Astrocyte (in vitro differentiated cells and primary cell): ENCODE measurements around the gene ADCK1. TPM values are rescaled to one million over a fixed set of nuclear protein-coding genes. Genes with fewer than 3 reads are reported as not detected.

ENCODE experiments used
- DNase-seq: peaks from one replicate; pipeline ENCODE4 v3.0.0-alpha.2; 2010; ENCODE audit warnings: low read depth
- FAIRE-seq: peaks from 2 replicates; lab custom pipeline; 2011; peaks lifted over from hg19 to GRCh38; lab: Jason Lieb, UNC
- H2AFZ ChIP-seq: 2 replicates; pipeline ENCODE4 v1.6.0; 2012; ENCODE audit warnings: low read depth, low read length, inconsistent platforms
- H3K27ac ChIP-seq: 2 replicates; pipeline ENCODE4 v1.5.1; 2011; ENCODE audit warnings: low read depth, low read length, inconsistent platforms
- H3K27me3 ChIP-seq: 2 replicates; pipeline ENCODE4 v1.6.0; 2011; ENCODE audit warnings: low read length, inconsistent platforms; ENCODE audit not compliant: insufficient read depth
- H3K36me3 ChIP-seq: 2 replicates; pipeline ENCODE4 v1.5.1; 2011; ENCODE audit warnings: low read length, inconsistent platforms; ENCODE audit not compliant: insufficient read depth
- H3K4me1 ChIP-seq: 2 replicates; pipeline ENCODE4 v1.5.1; 2011; ENCODE audit warnings: low read length, inconsistent platforms; ENCODE audit not compliant: insufficient read depth
- H3K4me2 ChIP-seq: 2 replicates; pipeline ENCODE4 v1.6.0; 2012; ENCODE audit warnings: low read length, inconsistent platforms
- H3K4me3 ChIP-seq: 2 replicates; pipeline ENCODE4 v1.5.1; 2011; ENCODE audit warnings: low read depth, mild to moderate bottlenecking, low read length, inconsistent platforms; ENCODE audit not compliant: insufficient read depth
- H3K79me2 ChIP-seq: 2 replicates; pipeline ENCODE4 v1.6.0; 2012; ENCODE audit warnings: mild to moderate bottlenecking, low read length, inconsistent platforms; ENCODE audit not compliant: insufficient read depth
- H3K9ac ChIP-seq: 2 replicates; pipeline ENCODE4 v1.6.0; 2012; ENCODE audit warnings: mild to moderate bottlenecking, low read length, inconsistent platforms
- H3K9me3 ChIP-seq: 2 replicates; pipeline ENCODE4 v1.5.1; 2012; ENCODE audit warnings: low read depth, mild to moderate bottlenecking, low read length, inconsistent platforms; ENCODE audit not compliant: insufficient read depth
- H4K20me1 ChIP-seq: 2 replicates; pipeline ENCODE4 v1.6.0; 2012; ENCODE audit warnings: low read length, inconsistent platforms; ENCODE audit not compliant: insufficient read depth
- H3K27ac Mint-ChIP-seq: one replicate; pipeline ENCODE4 v1.8.0; 2021; ENCODE audit warnings: mild to moderate bottlenecking, mixed read lengths; ENCODE audit not compliant: unreplicated experiment
- H3K27me3 Mint-ChIP-seq: one replicate; pipeline ENCODE4 v1.8.0; 2021; ENCODE audit warnings: low read depth, mixed read lengths; ENCODE audit not compliant: unreplicated experiment
- H3K36me3 Mint-ChIP-seq: one replicate; pipeline ENCODE4 v1.8.0; 2021; ENCODE audit warnings: low read depth, mixed read lengths; ENCODE audit not compliant: unreplicated experiment
- H3K4me1 Mint-ChIP-seq: one replicate; pipeline ENCODE4 v1.8.0; 2021; ENCODE audit warnings: low read depth, mixed read lengths; ENCODE audit not compliant: unreplicated experiment
- H3K4me3 Mint-ChIP-seq: one replicate; pipeline ENCODE4 v1.8.0; 2021; ENCODE audit warnings: mild to moderate bottlenecking, moderate library complexity, mixed read lengths; ENCODE audit not compliant: unreplicated experiment
- H3K9me3 Mint-ChIP-seq: one replicate; pipeline ENCODE4 v1.8.0; 2021; ENCODE audit warnings: mild to moderate bottlenecking, mixed read lengths; ENCODE audit not compliant: unreplicated experiment
- EZH2 ChIP-seq: IDR thresholded peaks from 2 replicates; pipeline ENCODE4 v1.6.1; 2012; ENCODE audit warnings: mild to moderate bottlenecking, low read length, inconsistent platforms; ENCODE audit not compliant: insufficient read depth
- total RNA-seq: library from RNA; stranded (reverse); gene quantifications from 2 replicates; pipeline ENCODE4 v1.2.1, GENCODE V29; 2021
- TF ChIP-seq, protein P1 (sequence below): IDR thresholded peaks from 2 replicates; pipeline ENCODE4 v1.5.1; 2011; ENCODE audit warnings: low read depth, mild to moderate bottlenecking, inconsistent platforms, low read length, moderate library complexity; ENCODE audit not compliant: insufficient read depth

Gene ADCK1
- total RNA-seq, 1 donor from 2014 or later = 5.8 TPM

DNA sequence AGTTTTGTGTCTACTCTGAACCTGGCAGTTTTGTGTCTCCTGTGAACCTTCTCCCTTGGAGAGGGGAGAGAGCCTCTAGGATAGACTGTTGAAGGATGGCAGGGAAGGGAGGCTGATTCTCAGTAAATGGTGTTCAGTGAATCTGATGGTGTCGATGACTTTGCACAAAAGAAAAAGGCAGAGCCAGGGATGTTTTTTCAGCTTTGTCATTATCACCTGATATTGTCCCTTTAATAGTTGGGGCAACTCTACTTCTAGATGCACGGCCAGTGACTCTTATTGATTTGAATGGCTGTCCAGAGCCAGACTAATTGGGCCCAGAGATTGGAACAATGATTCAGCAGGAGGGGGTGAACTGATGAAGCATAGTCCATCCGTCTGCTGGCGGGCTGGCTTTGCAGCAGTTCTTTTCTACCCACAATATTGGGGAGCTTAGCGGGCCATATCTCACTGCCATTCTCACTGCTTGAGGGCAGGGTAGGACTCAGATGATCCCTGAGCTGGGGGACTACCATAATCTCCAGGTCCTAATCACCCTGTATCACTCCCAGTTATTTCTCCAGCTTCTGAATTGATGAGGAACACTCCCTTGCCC, 93.1 kb downstream of the ADCK1 start:
- Histone ChIP-seq H3K4me2 (no peak overlapping the region), H3K27me3 (no peaks in the 10 kb centered on the region), H4K20me1 (no peaks in the 10 kb centered on the region), H3K27ac (no peak overlapping the region), H2AFZ (no peak overlapping the region), H3K4me3 (no peak overlapping the region), H3K36me3 (no peaks in the 10 kb centered on the region), H3K9me3 (peaks cover 4% of the 10 kb centered on the region), H3K79me2 (no peaks in the 10 kb centered on the region), H3K9ac (no peak overlapping the region), H3K4me1 (peaks cover 4% of the 10 kb centered on the region)
- H3K9me3 Mint-ChIP-seq = peaks cover 9% of the 10 kb centered on the region
- FAIRE-seq (no peak), DNase-seq (no peak)
- peaks cover 17% of the 10 kb centered on the region for H3K36me3 Mint-ChIP-seq
- no peak overlapping the region for H3K27ac Mint-ChIP-seq
- H3K4me3 Mint-ChIP-seq = no peak overlapping the region
- no peaks in the 10 kb centered on the region for H3K4me1 Mint-ChIP-seq
- TF ChIP-seq, protein P1, sequence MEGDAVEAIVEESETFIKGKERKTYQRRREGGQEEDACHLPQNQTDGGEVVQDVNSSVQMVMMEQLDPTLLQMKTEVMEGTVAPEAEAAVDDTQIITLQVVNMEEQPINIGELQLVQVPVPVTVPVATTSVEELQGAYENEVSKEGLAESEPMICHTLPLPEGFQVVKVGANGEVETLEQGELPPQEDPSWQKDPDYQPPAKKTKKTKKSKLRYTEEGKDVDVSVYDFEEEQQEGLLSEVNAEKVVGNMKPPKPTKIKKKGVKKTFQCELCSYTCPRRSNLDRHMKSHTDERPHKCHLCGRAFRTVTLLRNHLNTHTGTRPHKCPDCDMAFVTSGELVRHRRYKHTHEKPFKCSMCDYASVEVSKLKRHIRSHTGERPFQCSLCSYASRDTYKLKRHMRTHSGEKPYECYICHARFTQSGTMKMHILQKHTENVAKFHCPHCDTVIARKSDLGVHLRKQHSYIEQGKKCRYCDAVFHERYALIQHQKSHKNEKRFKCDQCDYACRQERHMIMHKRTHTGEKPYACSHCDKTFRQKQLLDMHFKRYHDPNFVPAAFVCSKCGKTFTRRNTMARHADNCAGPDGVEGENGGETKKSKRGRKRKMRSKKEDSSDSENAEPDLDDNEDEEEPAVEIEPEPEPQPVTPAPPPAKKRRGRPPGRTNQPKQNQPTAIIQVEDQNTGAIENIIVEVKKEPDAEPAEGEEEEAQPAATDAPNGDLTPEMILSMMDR = no peak
- no peak for TF ChIP-seq EZH2
- no peaks in the 10 kb centered on the region for H3K27me3 Mint-ChIP-seq

DNA sequence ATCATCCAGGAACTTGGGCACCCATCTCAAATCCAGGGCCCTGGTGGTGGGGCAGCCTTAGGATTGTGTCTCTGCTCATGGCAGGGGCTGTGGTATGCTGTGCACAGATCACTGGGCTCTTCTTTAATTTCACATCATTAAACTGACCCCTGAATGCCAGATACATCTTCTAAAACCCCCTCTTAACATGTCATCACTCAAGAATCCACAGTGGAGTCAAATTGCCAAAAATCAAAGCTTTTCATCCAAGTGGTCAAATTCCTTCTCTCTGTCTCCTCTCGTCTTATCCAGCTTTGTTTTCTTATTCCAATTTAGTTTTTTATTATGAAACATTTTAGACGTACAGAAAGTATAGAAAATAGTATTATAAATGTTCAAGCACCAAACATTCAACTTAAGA, 97.5 kb downstream of the ADCK1 start:
- Histone ChIP-seq H3K27me3 (no peaks in the 10 kb centered on the region), H3K4me1 (no peaks in the 10 kb centered on the region), H3K4me3 (no peak overlapping the region), H3K79me2 (no peaks in the 10 kb centered on the region), H4K20me1 (no peaks in the 10 kb centered on the region), H2AFZ (no peak overlapping the region), H3K27ac (no peak overlapping the region), H3K9me3 (no peaks in the 10 kb centered on the region), H3K9ac (no peak overlapping the region), H3K4me2 (no peak overlapping the region), H3K36me3 (no peaks in the 10 kb centered on the region)
- Mint-ChIP-seq H3K27me3 (no peaks in the 10 kb centered on the region), H3K9me3 (peaks cover 3% of the 10 kb centered on the region), H3K4me1 (peaks cover 1% of the 10 kb centered on the region), H3K27ac (no peak overlapping the region), H3K4me3 (no peak overlapping the region), H3K36me3 (peaks cover 9% of the 10 kb centered on the region)
- peak; percentile 10 for DNase-seq
- FAIRE-seq = no peak
- TF ChIP-seq, protein P1 = no peak
- no peak for TF ChIP-seq EZH2

DNA sequence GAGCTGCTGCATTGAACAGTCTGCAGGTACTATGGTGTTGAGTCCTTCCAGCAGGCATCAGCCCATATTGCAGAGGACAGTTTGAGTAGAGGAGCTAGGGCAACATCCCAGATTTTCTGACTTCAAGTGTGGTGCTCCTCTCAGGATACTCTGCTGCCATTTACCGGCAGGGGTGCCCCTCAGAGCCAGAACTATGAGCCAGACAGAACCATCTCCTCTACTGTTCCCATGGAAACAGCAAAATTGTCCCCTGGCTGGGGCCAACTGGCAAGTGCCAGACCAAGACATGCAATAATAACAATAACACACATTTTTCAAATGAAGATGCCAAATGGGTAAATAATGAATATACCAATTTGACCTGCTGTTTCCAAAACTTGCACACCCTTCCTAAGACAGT, 102.9 kb downstream of the ADCK1 start:
- TF ChIP-seq EZH2 = no peak
- TF ChIP-seq, protein P1 = no peak
- FAIRE-seq = no peak

More for the DNA sequence above, 102.9 kb downstream of the ADCK1 start:
- Mint-ChIP-seq H3K27me3 (no peaks in the 10 kb centered on the region), H3K27ac (no peak overlapping the region), H3K36me3 (peaks cover 12% of the 10 kb centered on the region), H3K4me3 (no peak overlapping the region), H3K4me1 (peaks cover 1% of the 10 kb centered on the region), H3K9me3 (no peaks in the 10 kb centered on the region)
- no peak for DNase-seq
- H4K20me1 ChIP-seq = no peaks in the 10 kb centered on the region
- H3K4me2 ChIP-seq = no peak overlapping the region
- no peak overlapping the region for H3K9ac ChIP-seq
- no peaks in the 10 kb centered on the region for H3K9me3 ChIP-seq
- H3K4me3 ChIP-seq = no peak overlapping the region
- no peaks in the 10 kb centered on the region for H3K4me1 ChIP-seq
- H3K27ac ChIP-seq = no peak overlapping the region
- no peaks in the 10 kb centered on the region for H3K36me3 ChIP-seq
- H3K79me2 ChIP-seq = no peaks in the 10 kb centered on the region
- no peaks in the 10 kb centered on the region for H3K27me3 ChIP-seq
- H2AFZ ChIP-seq = no peak overlapping the region
